Osteoblast (primary cell): ENCODE measurements around the gene ADCY1. TPM values are rescaled to one million over a fixed set of nuclear protein-coding genes. Genes with fewer than 3 reads are reported as not detected.

Experiments used
- DNase-seq: peaks from one replicate; pipeline ENCODE4 v3.0.0; 2011; ENCODE audit warnings: low spot score, mixed read lengths; ENCODE audit not compliant: insufficient read length; ENCODE audit errors: missing footprints
- H2AFZ ChIP-seq: 2 replicates; pipeline ENCODE4 v1.6.0; 2011; ENCODE audit warnings: mild to moderate bottlenecking, low read length
- H3K27ac ChIP-seq: 2 replicates; pipeline ENCODE4 v1.5.1; 2011; ENCODE audit warnings: mild to moderate bottlenecking, low read depth, low read length, moderate library complexity
- H3K27me3 ChIP-seq: 2 replicates; pipeline ENCODE4 v1.6.0; 2012; ENCODE audit warnings: mild to moderate bottlenecking, control low read depth, inconsistent platforms, low read length, moderate library complexity; ENCODE audit not compliant: insufficient read depth
- H3K36me3 ChIP-seq: 2 replicates; pipeline ENCODE4 v1.5.1; 2011; ENCODE audit warnings: mild to moderate bottlenecking, low read length, control low read depth, moderate library complexity; ENCODE audit not compliant: insufficient read depth
- H3K4me1 ChIP-seq: 2 replicates; pipeline ENCODE4 v1.5.1; 2011; ENCODE audit warnings: mild to moderate bottlenecking, low read length, control low read depth, moderate library complexity; ENCODE audit not compliant: insufficient read depth
- H3K4me2 ChIP-seq: 2 replicates; pipeline ENCODE4 v1.6.0; 2011; ENCODE audit warnings: mild to moderate bottlenecking, low read length; ENCODE audit not compliant: insufficient read depth
- H3K4me3 ChIP-seq: fragments of 200-600 bp; sonication (generic); 3 replicates; pipeline ENCODE4 v1.5.1; 2012; ENCODE audit warnings: mild to moderate bottlenecking, low read length, inconsistent platforms; ENCODE audit not compliant: insufficient read depth
- H3K79me2 ChIP-seq: 2 replicates; pipeline ENCODE4 v1.6.0; 2012; ENCODE audit warnings: mild to moderate bottlenecking, low read length, control low read depth, inconsistent platforms; ENCODE audit not compliant: insufficient read depth
- H3K9me3 ChIP-seq: 2 replicates; pipeline ENCODE4 v1.5.1; 2011; ENCODE audit warnings: low read depth, low read length, control low read depth
- H4K20me1 ChIP-seq: 2 replicates; pipeline ENCODE4 v1.6.0; 2012; ENCODE audit warnings: mild to moderate bottlenecking, low read length, control low read depth; ENCODE audit not compliant: insufficient read depth
- total RNA-seq: library from RNA; depleted of rRNA; stranded (reverse); fragments of >200 nt; gene quantifications from 2 replicates; pipeline ENCODE4 v1.2.3, GENCODE V29; 2012
- TF ChIP-seq, protein P1 (sequence below): IDR thresholded peaks from 2 replicates; pipeline ENCODE4 v1.5.1; 2011; ENCODE audit warnings: mild to moderate bottlenecking, low read depth, low read length, moderate library complexity; ENCODE audit errors: extremely low read depth

Gene ADCY1
- total RNA-seq, 1 donor, result 1.1 TPM

DNA sequence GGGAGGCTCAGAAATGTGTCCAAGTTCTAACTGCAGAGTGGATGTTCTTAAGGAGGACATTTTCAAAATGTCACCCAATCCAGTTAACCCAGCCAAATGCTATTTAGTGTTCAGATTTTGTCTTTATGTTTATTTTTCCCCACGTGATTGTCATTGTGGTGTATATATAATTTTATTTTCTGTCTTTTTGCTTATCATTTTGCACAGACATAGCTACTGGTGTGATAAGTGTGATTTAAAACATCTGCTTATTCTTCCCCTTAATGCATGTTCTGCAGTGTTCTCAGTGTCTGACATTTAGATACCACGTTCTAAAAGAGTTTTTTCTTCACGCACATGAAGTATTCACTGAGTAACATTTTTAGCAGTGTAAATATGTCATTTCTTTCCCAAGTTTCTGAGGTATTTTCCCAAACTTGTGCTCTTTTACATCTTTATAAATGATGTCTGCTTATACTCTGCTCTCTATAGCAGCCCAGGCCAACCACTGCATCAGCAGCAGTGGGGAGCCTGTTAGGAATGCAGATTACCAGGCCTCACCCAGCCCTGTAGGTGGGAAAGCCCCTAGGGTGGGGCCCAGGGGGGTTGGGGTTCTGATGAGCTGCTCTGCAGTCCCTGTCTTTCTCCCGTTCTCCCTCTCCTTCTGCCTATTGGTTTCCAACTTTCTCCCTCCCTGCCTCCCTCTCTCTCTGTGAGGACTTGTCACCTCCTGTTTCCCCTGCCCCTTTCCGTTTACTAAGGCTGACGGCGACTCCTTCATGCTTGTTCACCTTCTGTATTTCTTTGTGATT is 20.8 kb downstream of the ADCY1 start:
- Histone ChIP-seq H3K27me3 (peaks cover 8% of the 10 kb centered on the region), H3K79me2 (no peaks in the 10 kb centered on the region), H2AFZ (no peak overlapping the region), H3K36me3 (no peaks in the 10 kb centered on the region), H4K20me1 (no peaks in the 10 kb centered on the region), H3K4me1 (no peaks in the 10 kb centered on the region), H3K4me3 (no peak overlapping the region), H3K4me2 (no peak overlapping the region), H3K9me3 (no peaks in the 10 kb centered on the region), H3K27ac (no peak overlapping the region)
- TF ChIP-seq, protein P1, sequence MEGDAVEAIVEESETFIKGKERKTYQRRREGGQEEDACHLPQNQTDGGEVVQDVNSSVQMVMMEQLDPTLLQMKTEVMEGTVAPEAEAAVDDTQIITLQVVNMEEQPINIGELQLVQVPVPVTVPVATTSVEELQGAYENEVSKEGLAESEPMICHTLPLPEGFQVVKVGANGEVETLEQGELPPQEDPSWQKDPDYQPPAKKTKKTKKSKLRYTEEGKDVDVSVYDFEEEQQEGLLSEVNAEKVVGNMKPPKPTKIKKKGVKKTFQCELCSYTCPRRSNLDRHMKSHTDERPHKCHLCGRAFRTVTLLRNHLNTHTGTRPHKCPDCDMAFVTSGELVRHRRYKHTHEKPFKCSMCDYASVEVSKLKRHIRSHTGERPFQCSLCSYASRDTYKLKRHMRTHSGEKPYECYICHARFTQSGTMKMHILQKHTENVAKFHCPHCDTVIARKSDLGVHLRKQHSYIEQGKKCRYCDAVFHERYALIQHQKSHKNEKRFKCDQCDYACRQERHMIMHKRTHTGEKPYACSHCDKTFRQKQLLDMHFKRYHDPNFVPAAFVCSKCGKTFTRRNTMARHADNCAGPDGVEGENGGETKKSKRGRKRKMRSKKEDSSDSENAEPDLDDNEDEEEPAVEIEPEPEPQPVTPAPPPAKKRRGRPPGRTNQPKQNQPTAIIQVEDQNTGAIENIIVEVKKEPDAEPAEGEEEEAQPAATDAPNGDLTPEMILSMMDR, result no peak
- DNase-seq, result no peak

DNA sequence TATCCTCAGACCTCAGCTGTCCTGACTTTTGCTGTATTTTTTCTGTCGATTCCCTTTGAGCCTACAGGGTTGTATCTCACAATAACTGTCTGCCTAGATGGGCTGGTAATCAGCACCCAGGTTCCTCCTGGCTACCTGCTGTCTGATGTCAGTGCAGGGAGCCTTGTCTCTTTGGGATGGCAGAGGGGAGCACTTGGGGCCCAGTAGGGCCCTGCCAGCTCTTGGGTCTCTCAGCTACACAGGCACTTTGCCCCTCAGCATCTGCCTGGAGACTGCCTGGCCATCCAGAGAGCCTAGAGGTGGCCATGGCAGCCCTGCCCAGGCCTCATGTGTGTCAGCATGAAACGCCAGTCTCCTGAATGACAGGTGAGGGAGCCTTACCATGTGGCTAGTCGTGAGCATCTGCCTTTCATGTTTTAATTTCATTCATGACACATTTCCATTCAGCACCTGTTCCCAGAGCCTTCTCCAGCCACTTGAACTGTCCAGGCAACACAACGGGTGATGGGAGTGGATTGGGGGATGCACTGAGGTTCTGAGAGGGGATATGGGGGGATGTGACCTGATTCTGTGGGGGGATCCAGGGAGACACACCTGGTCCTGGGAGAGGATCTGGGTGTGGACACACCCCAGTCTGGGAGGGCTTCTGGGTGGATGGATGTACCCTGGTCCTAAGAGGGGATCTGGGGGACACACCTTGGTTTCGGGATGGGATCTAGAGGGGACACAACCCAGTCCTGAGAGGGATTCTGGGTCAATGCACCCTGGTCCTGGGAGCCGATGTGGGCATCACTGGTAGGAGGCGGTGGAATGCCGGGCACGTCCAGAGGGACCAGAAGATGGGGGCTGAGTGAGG is 21.9 kb downstream of the ADCY1 start:
- H3K27ac ChIP-seq, result no peak overlapping the region
- DNase-seq, result no peak
- no peak overlapping the region for H2AFZ ChIP-seq
- no peaks in the 10 kb centered on the region for H3K9me3 ChIP-seq
- H4K20me1 ChIP-seq, result no peaks in the 10 kb centered on the region
- TF ChIP-seq, protein P1, result no peak
- H3K4me2 ChIP-seq, result no peak overlapping the region
- peaks cover 8% of the 10 kb centered on the region for H3K27me3 ChIP-seq
- no peaks in the 10 kb centered on the region for H3K79me2 ChIP-seq
- no peaks in the 10 kb centered on the region for H3K4me1 ChIP-seq
- no peak overlapping the region for H3K4me3 ChIP-seq
- H3K36me3 ChIP-seq, result no peaks in the 10 kb centered on the region

GRCh38 chr7:45596665-45597095 is 22.5 kb downstream of the ADCY1 start:
- Histone ChIP-seq H3K79me2 (no peaks in the 10 kb centered on the region), H4K20me1 (no peaks in the 10 kb centered on the region), H3K27ac (no peak overlapping the region), H3K4me2 (no peak overlapping the region), H2AFZ (no peak overlapping the region), H3K4me1 (no peaks in the 10 kb centered on the region), H3K9me3 (no peaks in the 10 kb centered on the region), H3K4me3 (no peak overlapping the region), H3K36me3 (no peaks in the 10 kb centered on the region), H3K27me3 (peaks cover 8% of the 10 kb centered on the region)
- TF ChIP-seq, protein P1, result no peak
- no peak for DNase-seq
